Liver (tissue), 9 donors: Measurements from ENCODE around the gene LAMC1. TPM values are rescaled to one million over a fixed set of nuclear protein-coding genes. Genes with fewer than 3 reads are reported as not detected.

Source experiments
- DNase-seq: peaks from one replicate; pipeline ENCODE4 v3.0.0-alpha.2; 2017; ENCODE audit warnings: low spot score
- H3K27ac ChIP-seq, 2 donors: one replicate each; pipeline ENCODE4 v1.7.0; 2013; ENCODE audit warnings: inconsistent platforms in 2 of 2, low read length in 2 of 2, control low read depth in 1 of 2, low read depth in 1 of 2, mild to moderate bottlenecking in 1 of 2
- H3K27me3 ChIP-seq, 4 donors: one replicate each; pipeline versions ENCODE4 v1.6.1 to v1.7.0; 2013; ENCODE audit warnings: low read length in 3 of 4, inconsistent platforms in 1 of 4, mild to moderate bottlenecking in 1 of 4, moderate library complexity in 1 of 4; ENCODE audit not compliant: control insufficient read depth in 4 of 4, insufficient read depth in 4 of 4
- H3K36me3 ChIP-seq, 4 donors: one replicate each; pipeline versions ENCODE4 v1.6.1 to v1.7.0; 2013; ENCODE audit warnings: low read length in 3 of 4, mild to moderate bottlenecking in 3 of 4, low read depth in 1 of 4, moderate library complexity in 1 of 4; ENCODE audit not compliant: control insufficient read depth in 4 of 4, insufficient read depth in 3 of 4
- H3K4me1 ChIP-seq, 4 donors: one replicate each; pipeline versions ENCODE4 v1.6.1 to v1.7.0; 2013; ENCODE audit warnings: low read length in 3 of 4, mild to moderate bottlenecking in 3 of 4, moderate library complexity in 1 of 4; ENCODE audit not compliant: control insufficient read depth in 4 of 4, insufficient read depth in 4 of 4
- H3K4me3 ChIP-seq, 3 donors: one replicate each; pipeline versions ENCODE4 v1.6.1 to v1.7.0; 2013; ENCODE audit warnings: low read length in 3 of 3, control low read depth in 1 of 3, low read depth in 1 of 3, mild to moderate bottlenecking in 1 of 3
- H3K9ac ChIP-seq, 2 donors: one replicate each; pipeline ENCODE4 v1.7.0; 2013; ENCODE audit warnings: low read length in 2 of 2, mild to moderate bottlenecking in 2 of 2, moderate library complexity in 2 of 2, control low read depth in 1 of 2, low read depth in 1 of 2
- H3K9me3 ChIP-seq, 4 donors: one replicate each; pipeline versions ENCODE4 v1.6.1 to v1.7.0; 2013; ENCODE audit warnings: low read length in 3 of 4; ENCODE audit not compliant: control insufficient read depth in 4 of 4
- ATF3 ChIP-seq: IDR thresholded peaks from 2 replicates; pipeline ENCODE4 v1.6.1; 2016; ENCODE audit warnings: antibody characterized with exemption
- CTCF ChIP-seq: fragments of 150-350 bp; IDR thresholded peaks from 2 replicates; pipeline ENCODE4 v1.5.1; 2017; ENCODE audit warnings: improper control_type of control experiment, low read depth, low read length; ENCODE audit not compliant: missing input control
- EGR1 ChIP-seq, 2 donors: IDR thresholded peaks; 2 replicates each; pipeline ENCODE4 v1.6.1; 2016 to 2018; ENCODE audit warnings: antibody characterized with exemption in 2 of 2, low read depth in 2 of 2
- FOXA1 ChIP-seq: IDR thresholded peaks from 2 replicates; pipeline ENCODE4 v1.6.1; 2016; ENCODE audit warnings: antibody characterized with exemption
- FOXA2 ChIP-seq: IDR thresholded peaks from 2 replicates; pipeline ENCODE4 v1.6.1; 2016; ENCODE audit warnings: antibody characterized with exemption
- GABPA ChIP-seq, 2 donors: IDR thresholded peaks in 1 of 2; conservative IDR thresholded peaks in 1 of 2; 2 replicates each; pipeline ENCODE4 v1.6.1; 2016; ENCODE audit warnings: antibody characterized with exemption in 2 of 2, mild to moderate bottlenecking in 1 of 2, moderate library complexity in 1 of 2
- HNF4A ChIP-seq, 2 donors: conservative IDR thresholded peaks; 2 replicates each; pipeline ENCODE4 v1.6.1; 2016; ENCODE audit warnings: antibody characterized with exemption in 2 of 2, mild to moderate bottlenecking in 2 of 2
- HNF4G ChIP-seq: IDR thresholded peaks from 2 replicates; pipeline ENCODE4 v1.6.1; 2016; ENCODE audit warnings: antibody characterized with exemption
- JUND ChIP-seq, 2 donors: IDR thresholded peaks; 2 replicates each; pipeline ENCODE4 v1.6.1; 2016; ENCODE audit warnings: antibody characterized with exemption in 2 of 2
- MAX ChIP-seq: IDR thresholded peaks from 2 replicates; pipeline ENCODE4 v1.6.1; 2016; ENCODE audit warnings: antibody characterized with exemption
- NR2F2 ChIP-seq: IDR thresholded peaks from 2 replicates; pipeline ENCODE4 v1.6.1; 2016; ENCODE audit warnings: antibody characterized with exemption
- RAD21 ChIP-seq, 2 donors: IDR thresholded peaks; 2 replicates each; pipeline ENCODE4 v1.6.1; 2016; ENCODE audit warnings: antibody characterized with exemption in 2 of 2, mild to moderate bottlenecking in 2 of 2
- REST ChIP-seq: IDR thresholded peaks from 2 replicates; pipeline ENCODE4 v1.6.1; 2016; ENCODE audit warnings: antibody characterized with exemption, mild to moderate bottlenecking
- RXRA ChIP-seq, 2 donors: IDR thresholded peaks; 2 replicates each; pipeline ENCODE4 v1.6.1; 2017 to 2018; ENCODE audit warnings: antibody characterized with exemption in 2 of 2, mild to moderate bottlenecking in 1 of 2
- SP1 ChIP-seq: IDR thresholded peaks from 2 replicates; pipeline ENCODE4 v1.6.1; 2018; ENCODE audit warnings: antibody characterized with exemption, mild to moderate bottlenecking
- TAF1 ChIP-seq: conservative IDR thresholded peaks from 2 replicates; pipeline ENCODE4 v1.6.1; 2016; ENCODE audit warnings: antibody characterized with exemption, mild to moderate bottlenecking
- YY1 ChIP-seq: IDR thresholded peaks from 2 replicates; pipeline ENCODE4 v1.6.1; 2016; ENCODE audit warnings: antibody characterized with exemption, mild to moderate bottlenecking
- ZBTB33 ChIP-seq: IDR thresholded peaks from 2 replicates; pipeline ENCODE4 v1.6.1; 2016; ENCODE audit warnings: antibody characterized with exemption
- WGBS: extraction: QIAGEN DNeasy Blood & Tissue Kit; methylation state at CpG from one replicate; pipeline ENCODE4 v1.1.7; 2013; 5-methylcytosine and 5-hydroxymethylcytosine counted together
- polyA plus RNA-seq, 2 donors: library from polyadenylated mRNA; stranded (reverse) in 1 of 2; unstranded in 1 of 2; fragments of 200-250 nt in 1 of 2; fragments of >200 nt in 1 of 2; fragmentation: Nextera tagmentation in 1 of 2; extraction: Ambion mirVana in 1 of 2; gene quantifications; one replicate each; pipeline versions ENCODE4 v1.2.1 to v1.2.3, GENCODE V29; 2013 to 2015
- total RNA-seq, 2 donors: library from RNA; depleted of rRNA; stranded (reverse); fragments of >200 nt; gene quantifications; one replicate each; pipeline ENCODE4 v1.2.3, GENCODE V29; 2014
- donor health status: healthy.
- donor health status: healthy.
- donor health status: healthy.
- donor health status: healthy.
- donor health status: healthy.

LAMC1 gene
- total and polyA plus RNA-seq, 4 donors = 5.3 to 35.1 (median 19.7) TPM

- H3K9ac ChIP-seq = no peak overlapping the region
- TF ChIP-seq YY1 (no peak), FOXA2 (no peak)
- peaks cover 0 to 3% (median 1%) of the 10 kb centered on the region in 4 donors for H3K36me3 ChIP-seq
- no peak overlapping the region for H3K27ac ChIP-seq
- no peak overlapping the region for H3K4me3 ChIP-seq
- DNase-seq = no peak
- H3K9me3 ChIP-seq = no peaks in the 10 kb centered on the region
- no peaks in the 10 kb centered on the region for H3K4me1 ChIP-seq
- WGBS = 95% methylated on average over 4 of the region's 4 CpGs
- no peaks in the 10 kb centered on the region for H3K27me3 ChIP-seq
These were observed 77.2 kb downstream of the LAMC1 start for GRCh38 chr1:183100361-183100974.

- Histone ChIP-seq H3K36me3 (peaks cover 0 to 3% (median 1%) of the 10 kb centered on the region in 4 donors), H3K4me3 (no peak overlapping the region), H3K27me3 (no peaks in the 10 kb centered on the region), H3K27ac (no peak overlapping the region), H3K9ac (no peak overlapping the region), H3K9me3 (no peaks in the 10 kb centered on the region), H3K4me1 (no peaks in the 10 kb centered on the region)
- TF ChIP-seq FOXA1 (no peak), ZBTB33 (no peak), CTCF (no peak), TAF1 (no peak), JUND (IDR thresholded peaks at IDR 0.05) (no peak), EGR1 (IDR thresholded peaks at IDR 0.05; ENCODE audit: low read depth in 2 of 2) (no peak), HNF4A (conservative IDR thresholded peaks at IDR 0.05) (no peak), REST (no peak), SP1 (no peak), RXRA (IDR thresholded peaks at IDR 0.05) (no peak), GABPA (IDR thresholded peaks at IDR 0.05 in 1 of 2, conservative IDR thresholded peaks at IDR 0.05 in 1 of 2) (no peak), ATF3 (no peak), RAD21 (IDR thresholded peaks at IDR 0.05) (no peak), HNF4G (no peak), FOXA2 (no peak), NR2F2 (no peak), MAX (no peak), YY1 (no peak)
- 92% methylated on average over 4 of the region's 4 CpGs for WGBS
- DNase-seq = no peak
These were observed 77.9 kb downstream of the LAMC1 start for GRCh38 chr1:183101081-183101480.
